ENCODE measurements around the gene H2BW1. TPM values are rescaled to one million over a fixed set of nuclear protein-coding genes. Genes with fewer than 3 reads are reported as not detected.

The H2BW1 gene
- total and polyA plus RNA-seq, 2 donors (not counting 1 experiment from before 2014, with no cell fraction given): not detected

- H3K27me3 ChIP-seq (ENCODE audit: control insufficient read depth, insufficient read depth, low read length): no peaks in the 10 kb centered on the region
- no peak overlapping the region for H2AFZ ChIP-seq (ENCODE audit: low read length)
- H3K9me3 ChIP-seq (ENCODE audit: control insufficient read depth, insufficient read depth, low read depth, low read length): no peaks in the 10 kb centered on the region
- no peaks in the 10 kb centered on the region for H3K36me3 ChIP-seq (ENCODE audit: control insufficient read depth, insufficient read depth, low read length)
- no peak for DNase-seq (ENCODE audit: low read depth in 2 of 2)
- no peak overlapping the region for H3K9ac ChIP-seq (ENCODE audit: insufficient read depth, low read length)
- no peak overlapping the region for H3K27ac ChIP-seq (ENCODE audit: insufficient read depth, low read length)
- no peak overlapping the region for H3K4me3 ChIP-seq (replicated peaks in 1 of 4; ENCODE audit: control extremely low read depth in 1 of 4, insufficient read depth in 1 of 4, low read depth in 3 of 4, low read length in 4 of 4)
- no peak for TF ChIP-seq EZH2 (IDR thresholded peaks at IDR 0.05; ENCODE audit: low read length, missing control alignments)
- H3K4me1 ChIP-seq (ENCODE audit: control insufficient read depth, extremely low read depth, insufficient read depth, low read length): no peaks in the 10 kb centered on the region
- no peak overlapping the region for H3K4me2 ChIP-seq (ENCODE audit: extremely low read depth, insufficient read depth, low read length)
- H3K79me2 ChIP-seq (ENCODE audit: control insufficient read depth, insufficient read depth, low read length): no peaks in the 10 kb centered on the region
- H4K20me1 ChIP-seq (ENCODE audit: control insufficient read depth, extremely low read depth, insufficient read depth, low read length): peaks cover 2% of the 10 kb centered on the region
These were observed 32.1 kb upstream of the H2BW1 start for GRCh38 chrX:104045642-104046041.

GRCh38 chrX:104041003-104041402, 27.5 kb upstream of the H2BW1 start:
- TF ChIP-seq CTCF (conservative IDR thresholded peaks at IDR 0.05 in 1 of 2, IDR thresholded peaks at IDR 0.05 in 1 of 2; ENCODE audit: low read depth in 1 of 2, low read length in 2 of 2) (no peak), EZH2 (IDR thresholded peaks at IDR 0.05; ENCODE audit: low read length, missing control alignments) (no peak)
- Histone ChIP-seq H3K4me1 (ENCODE audit: control insufficient read depth, extremely low read depth, insufficient read depth, low read length) (no peaks in the 10 kb centered on the region), H3K27me3 (ENCODE audit: control insufficient read depth, insufficient read depth, low read length) (no peaks in the 10 kb centered on the region), H3K27ac (ENCODE audit: insufficient read depth, low read length) (no peak overlapping the region), H3K4me3 (replicated peaks in 1 of 4; ENCODE audit: control extremely low read depth in 1 of 4, insufficient read depth in 1 of 4, low read depth in 3 of 4, low read length in 4 of 4) (no peak overlapping the region), H3K4me2 (ENCODE audit: extremely low read depth, insufficient read depth, low read length) (no peak overlapping the region), H3K36me3 (ENCODE audit: control insufficient read depth, insufficient read depth, low read length) (no peaks in the 10 kb centered on the region), H2AFZ (ENCODE audit: low read length) (no peak overlapping the region), H4K20me1 (ENCODE audit: control insufficient read depth, extremely low read depth, insufficient read depth, low read length) (no peaks in the 10 kb centered on the region), H3K9ac (ENCODE audit: insufficient read depth, low read length) (no peak overlapping the region), H3K79me2 (ENCODE audit: control insufficient read depth, insufficient read depth, low read length) (no peaks in the 10 kb centered on the region), H3K9me3 (ENCODE audit: control insufficient read depth, insufficient read depth, low read depth, low read length) (no peaks in the 10 kb centered on the region)
- DNase-seq (ENCODE audit: low read depth in 2 of 2): no peak

- H3K9ac ChIP-seq (ENCODE audit: insufficient read depth, low read length): no peak within 1 kb of the TSS
- no peaks in the 10 kb centered on the region for H3K27me3 ChIP-seq (ENCODE audit: control insufficient read depth, insufficient read depth, low read length)
- no peaks in the 10 kb centered on the region for H3K79me2 ChIP-seq (ENCODE audit: control insufficient read depth, insufficient read depth, low read length)
- no peak for TF ChIP-seq EZH2 (IDR thresholded peaks at IDR 0.05; ENCODE audit: low read length, missing control alignments)
- TF ChIP-seq CTCF (conservative IDR thresholded peaks at IDR 0.05 in 1 of 2, IDR thresholded peaks at IDR 0.05 in 1 of 2; ENCODE audit: low read depth in 1 of 2, low read length in 2 of 2): no peak
- H2AFZ ChIP-seq (ENCODE audit: low read length): no peak within 1 kb of the TSS
- no peak within 1 kb of the TSS for H3K27ac ChIP-seq (ENCODE audit: insufficient read depth, low read length)
- no peak within 1 kb of the TSS for H3K4me2 ChIP-seq (ENCODE audit: extremely low read depth, insufficient read depth, low read length)
- no peak for DNase-seq (ENCODE audit: low read depth in 2 of 2)
- H3K9me3 ChIP-seq (ENCODE audit: control insufficient read depth, insufficient read depth, low read depth, low read length): no peaks in the 10 kb centered on the region
- H3K4me3 ChIP-seq (replicated peaks in 1 of 4; ENCODE audit: control extremely low read depth in 1 of 4, insufficient read depth in 1 of 4, low read depth in 3 of 4, low read length in 4 of 4): no peak within 1 kb of the TSS
- H3K36me3 ChIP-seq (ENCODE audit: control insufficient read depth, insufficient read depth, low read length): no peaks in the 10 kb centered on the region
- no peaks in the 10 kb centered on the region for H3K4me1 ChIP-seq (ENCODE audit: control insufficient read depth, extremely low read depth, insufficient read depth, low read length)
- no peaks in the 10 kb centered on the region for H4K20me1 ChIP-seq (ENCODE audit: control insufficient read depth, extremely low read depth, insufficient read depth, low read length)
These were observed 26.4 kb upstream of the H2BW1 start, which contains the start of gene H2BW2 for GRCh38 chrX:104039689-104040505. H2BW2 (plus strand) TSS chrX:104039956; CDS start chrX:104039995, 39 bp downstream.

All from fibroblast of lung (primary cell).